Neutrophil (primary cell): ENCODE measurements around the gene MAEA.

Source experiments
- H3K27ac ChIP-seq: fragments of 200-600 bp; sonication (generic); 2 replicates; pipeline ENCODE4 v1.5.1; 2016; ENCODE audit warnings: mild to moderate bottlenecking, moderate library complexity
- H3K27me3 ChIP-seq: fragments of 200-600 bp; sonication (generic); 2 replicates; pipeline ENCODE4 v1.6.0; 2016; ENCODE audit warnings: mild to moderate bottlenecking
- H3K36me3 ChIP-seq: fragments of 200-600 bp; sonication (generic); 2 replicates; pipeline ENCODE4 v1.5.1; 2017
- H3K4me1 ChIP-seq, 2 experiments: fragments of 200-600 bp in 1 of 2; sonication (generic) in 1 of 2; 1 replicate in 1 of 2; 2 replicates in 1 of 2; pipeline versions ENCODE4 v1.5.1 to v1.6.1; 2013 to 2016; ENCODE audit warnings: low read depth in 1 of 2, low read length in 1 of 2, mild to moderate bottlenecking in 1 of 2, moderate library complexity in 1 of 2; ENCODE audit not compliant: control insufficient read depth in 1 of 2, insufficient read depth in 1 of 2
- H3K4me3 ChIP-seq, 2 experiments: fragments of 200-600 bp in 1 of 2; sonication (generic) in 1 of 2; 1 replicate in 1 of 2; 2 replicates in 1 of 2; pipeline ENCODE4 v1.5.1; 2013 to 2016; ENCODE audit warnings: low read depth in 1 of 2, low read length in 1 of 2, mild to moderate bottlenecking in 1 of 2, moderate library complexity in 1 of 2
- H3K9me3 ChIP-seq: fragments of 200-600 bp; sonication (generic); 2 replicates; pipeline ENCODE4 v1.5.1; 2016
- TF ChIP-seq, protein P1 (sequence below): fragments of 200-600 bp; sonication (generic); IDR thresholded peaks from 2 replicates; pipeline ENCODE4 v1.5.1; 2016; ENCODE audit warnings: antibody characterized with exemption

The MAEA gene

DNA sequence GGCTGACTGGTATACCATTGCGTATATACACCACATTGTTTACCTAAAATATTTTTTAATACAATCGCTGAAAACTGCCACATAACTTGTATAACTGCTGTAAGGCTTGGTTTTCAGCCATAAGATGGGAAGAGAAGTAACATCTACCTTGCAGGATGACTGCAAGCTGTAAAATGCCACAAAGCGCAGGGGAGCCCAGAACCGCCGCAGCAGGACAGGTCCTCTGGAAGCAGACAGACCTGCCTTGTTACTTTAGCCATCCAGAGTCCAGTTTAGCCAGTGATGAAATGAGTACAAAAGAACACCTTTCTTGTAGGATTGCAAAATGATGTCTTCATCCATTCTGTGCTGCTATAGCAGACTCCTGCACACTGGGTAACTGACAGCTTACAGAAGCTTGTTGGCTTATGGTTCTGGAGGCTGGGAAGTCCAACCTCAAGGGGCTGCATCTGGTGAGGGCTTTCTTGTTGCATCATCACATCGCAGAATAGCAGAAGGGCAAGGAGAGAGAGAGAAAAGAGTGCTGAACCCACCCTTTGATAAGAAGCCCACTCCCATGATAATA, 36.7 kb upstream of the MAEA start:
- H3K4me3 ChIP-seq = no peak overlapping the region
- no peak overlapping the region for H3K27ac ChIP-seq
- peaks cover 6% of the 10 kb centered on the region for H3K27me3 ChIP-seq
- TF ChIP-seq, protein P1, sequence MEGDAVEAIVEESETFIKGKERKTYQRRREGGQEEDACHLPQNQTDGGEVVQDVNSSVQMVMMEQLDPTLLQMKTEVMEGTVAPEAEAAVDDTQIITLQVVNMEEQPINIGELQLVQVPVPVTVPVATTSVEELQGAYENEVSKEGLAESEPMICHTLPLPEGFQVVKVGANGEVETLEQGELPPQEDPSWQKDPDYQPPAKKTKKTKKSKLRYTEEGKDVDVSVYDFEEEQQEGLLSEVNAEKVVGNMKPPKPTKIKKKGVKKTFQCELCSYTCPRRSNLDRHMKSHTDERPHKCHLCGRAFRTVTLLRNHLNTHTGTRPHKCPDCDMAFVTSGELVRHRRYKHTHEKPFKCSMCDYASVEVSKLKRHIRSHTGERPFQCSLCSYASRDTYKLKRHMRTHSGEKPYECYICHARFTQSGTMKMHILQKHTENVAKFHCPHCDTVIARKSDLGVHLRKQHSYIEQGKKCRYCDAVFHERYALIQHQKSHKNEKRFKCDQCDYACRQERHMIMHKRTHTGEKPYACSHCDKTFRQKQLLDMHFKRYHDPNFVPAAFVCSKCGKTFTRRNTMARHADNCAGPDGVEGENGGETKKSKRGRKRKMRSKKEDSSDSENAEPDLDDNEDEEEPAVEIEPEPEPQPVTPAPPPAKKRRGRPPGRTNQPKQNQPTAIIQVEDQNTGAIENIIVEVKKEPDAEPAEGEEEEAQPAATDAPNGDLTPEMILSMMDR = no peak
- no peaks in the 10 kb centered on the region for H3K36me3 ChIP-seq
- no peaks in the 10 kb centered on the region for H3K9me3 ChIP-seq
- H3K4me1 ChIP-seq = peaks cover 9 to 13% of the 10 kb centered on the region in 2 experiments

DNA sequence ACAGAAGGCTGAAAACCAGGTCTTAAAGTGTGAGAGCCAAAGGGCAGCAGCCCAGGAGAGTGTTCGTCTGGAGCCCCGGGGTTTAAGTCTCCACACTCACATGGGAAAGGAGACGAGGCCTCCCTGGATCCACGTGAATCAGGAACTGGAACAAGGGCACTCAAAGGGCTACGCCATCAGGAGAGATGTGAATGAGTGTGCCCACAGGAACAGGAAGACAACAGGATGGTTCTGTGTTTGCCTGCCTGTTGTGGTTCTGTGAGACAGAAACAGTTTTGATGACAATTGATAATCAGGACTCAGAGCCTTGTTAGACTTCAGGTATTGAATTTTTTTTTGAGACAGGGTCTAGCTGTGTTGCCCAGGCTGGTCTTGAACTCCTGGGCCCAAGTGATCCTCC, 35.9 kb upstream of the MAEA start:
- peaks cover 9 to 12% of the 10 kb centered on the region in 2 experiments for H3K4me1 ChIP-seq
- peaks cover 6% of the 10 kb centered on the region for H3K27me3 ChIP-seq
- H3K4me3 ChIP-seq = no peak overlapping the region
- TF ChIP-seq, protein P1 = no peak
- H3K9me3 ChIP-seq = no peaks in the 10 kb centered on the region
- H3K36me3 ChIP-seq = no peaks in the 10 kb centered on the region
- no peak overlapping the region for H3K27ac ChIP-seq

- no peaks in the 10 kb centered on the region for H3K36me3 ChIP-seq
- no peak overlapping the region for H3K27ac ChIP-seq
- H3K4me3 ChIP-seq = no peak overlapping the region
- peaks cover 2 to 3% of the 10 kb centered on the region in 2 experiments for H3K4me1 ChIP-seq
- peaks cover 6% of the 10 kb centered on the region for H3K27me3 ChIP-seq
- TF ChIP-seq, protein P1 = no peak
- H3K9me3 ChIP-seq = no peaks in the 10 kb centered on the region
Measured at GRCh38 chr4:1255151-1255550, 34.5 kb upstream of the MAEA start.

GRCh38 chr4:1255699-1256098, 34.0 kb upstream of the MAEA start:
- Histone ChIP-seq H3K36me3 (no peaks in the 10 kb centered on the region), H3K4me1 (no peaks in the 10 kb centered on the region), H3K4me3 (no peak overlapping the region), H3K27me3 (peaks cover 6% of the 10 kb centered on the region), H3K27ac (no peak overlapping the region), H3K9me3 (no peaks in the 10 kb centered on the region)
- TF ChIP-seq, protein P1 = no peak

DNA sequence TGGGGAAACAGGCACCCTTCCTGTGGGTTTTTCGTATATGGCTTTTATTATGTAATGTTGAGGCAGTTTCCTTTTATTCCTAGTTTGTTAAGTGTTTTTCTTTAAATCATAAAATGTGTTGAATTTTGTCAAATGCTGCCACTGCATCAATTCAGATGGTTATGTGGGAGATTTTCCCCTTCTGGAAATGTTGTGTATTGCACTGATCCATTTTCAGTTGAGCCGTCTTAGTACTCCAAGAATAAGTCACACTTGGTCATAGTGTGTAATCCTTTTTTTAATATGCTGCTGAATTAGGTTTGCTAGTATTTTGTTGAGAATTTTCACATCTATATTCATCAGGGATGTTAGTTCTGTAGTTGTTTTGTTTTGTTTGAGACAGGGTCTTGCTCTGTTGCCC, 31.2 kb upstream of the MAEA start:
- Histone ChIP-seq H3K4me3 (no peak overlapping the region), H3K9me3 (no peaks in the 10 kb centered on the region), H3K4me1 (no peaks in the 10 kb centered on the region), H3K27me3 (peaks cover 6% of the 10 kb centered on the region), H3K36me3 (no peaks in the 10 kb centered on the region), H3K27ac (no peak overlapping the region)
- TF ChIP-seq, protein P1 = no peak

- Histone ChIP-seq H3K36me3 (no peaks in the 10 kb centered on the region), H3K27ac (no peak overlapping the region), H3K9me3 (no peaks in the 10 kb centered on the region), H3K4me3 (no peak overlapping the region), H3K4me1 (no peaks in the 10 kb centered on the region), H3K27me3 (peaks cover 6% of the 10 kb centered on the region)
- TF ChIP-seq, protein P1 = no peak
Measured at GRCh38 chr4:1259966-1260365, 29.7 kb upstream of the MAEA start.
